Esophagus squamous epithelium (tissue), 4 donors: ENCODE data around the gene FERMT2.

Experiments used
- POLR2A ChIP-seq, 4 donors: fragments of 450-650 bp; IDR thresholded peaks; one replicate each; pipeline ENCODE4 v1.6.1; 2017; ENCODE audit warnings: antibody characterized with exemption in 4 of 4, mild to moderate bottlenecking in 4 of 4, moderate library complexity in 3 of 4
- TF ChIP-seq, protein P1 (sequence below), 6 experiments: fragments of 450-650 bp in 4 of 6; fragments of 200-600 bp in 2 of 6; sonication (generic) in 2 of 6; IDR thresholded peaks; one replicate each; pipeline ENCODE4 v1.5.1; 2016 to 2019; ENCODE audit warnings: antibody characterized with exemption in 6 of 6, mild to moderate bottlenecking in 4 of 6, moderate library complexity in 4 of 6

DNA sequence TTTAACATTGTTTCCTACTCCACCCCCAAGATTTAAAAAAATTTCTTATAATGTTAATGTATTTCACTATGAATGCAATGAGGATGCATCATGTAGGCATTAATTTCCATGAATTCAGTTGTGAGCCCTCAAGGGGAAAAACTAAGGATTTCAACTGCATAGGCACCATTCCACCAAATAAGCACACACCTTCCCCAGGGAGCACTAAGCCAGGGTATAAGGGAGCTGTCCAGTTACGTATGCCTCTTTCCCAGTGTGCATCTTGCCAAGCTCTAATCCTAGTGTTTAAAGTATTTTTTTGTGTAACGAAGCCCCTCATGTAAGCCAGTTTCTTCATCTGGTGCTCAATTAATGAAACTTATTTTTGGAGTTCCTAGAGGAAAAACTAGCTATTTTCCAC is 6.6 kb downstream of the FERMT2 start:
- TF ChIP-seq, protein P1, sequence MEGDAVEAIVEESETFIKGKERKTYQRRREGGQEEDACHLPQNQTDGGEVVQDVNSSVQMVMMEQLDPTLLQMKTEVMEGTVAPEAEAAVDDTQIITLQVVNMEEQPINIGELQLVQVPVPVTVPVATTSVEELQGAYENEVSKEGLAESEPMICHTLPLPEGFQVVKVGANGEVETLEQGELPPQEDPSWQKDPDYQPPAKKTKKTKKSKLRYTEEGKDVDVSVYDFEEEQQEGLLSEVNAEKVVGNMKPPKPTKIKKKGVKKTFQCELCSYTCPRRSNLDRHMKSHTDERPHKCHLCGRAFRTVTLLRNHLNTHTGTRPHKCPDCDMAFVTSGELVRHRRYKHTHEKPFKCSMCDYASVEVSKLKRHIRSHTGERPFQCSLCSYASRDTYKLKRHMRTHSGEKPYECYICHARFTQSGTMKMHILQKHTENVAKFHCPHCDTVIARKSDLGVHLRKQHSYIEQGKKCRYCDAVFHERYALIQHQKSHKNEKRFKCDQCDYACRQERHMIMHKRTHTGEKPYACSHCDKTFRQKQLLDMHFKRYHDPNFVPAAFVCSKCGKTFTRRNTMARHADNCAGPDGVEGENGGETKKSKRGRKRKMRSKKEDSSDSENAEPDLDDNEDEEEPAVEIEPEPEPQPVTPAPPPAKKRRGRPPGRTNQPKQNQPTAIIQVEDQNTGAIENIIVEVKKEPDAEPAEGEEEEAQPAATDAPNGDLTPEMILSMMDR (IDR thresholded peaks at IDR 0.05) = no peak
- no peak for TF ChIP-seq POLR2A (IDR thresholded peaks at IDR 0.05)
